Activated CD8-positive, alpha-beta memory T cell treated with anti-CD3 and anti-CD28 coated beads, Interleukin-2, amount 50 U/mL, for 4 hours (primary cell): Measurements from ENCODE around the gene UBASH3B.
"Not testable (repeated sequence)": the region's sequence is repeated elsewhere in the genome, so short reads cannot be mapped to it uniquely, and the experiment has no call there.

Experiments
- DNase-seq: peaks from one replicate; pipeline ENCODE4 v3.0.0-alpha.2; 2020

Gene UBASH3B

GRCh38 chr11:122711362-122711761 is 55.8 kb downstream of the UBASH3B start:
- no peak for DNase-seq

GRCh38 chr11:122711831-122712381 is 56.4 kb downstream of the UBASH3B start:
- no peak for DNase-seq

- DNase-seq: no peak
Observed at GRCh38 chr11:122714004-122714403, 58.5 kb downstream of the UBASH3B start.

DNA sequence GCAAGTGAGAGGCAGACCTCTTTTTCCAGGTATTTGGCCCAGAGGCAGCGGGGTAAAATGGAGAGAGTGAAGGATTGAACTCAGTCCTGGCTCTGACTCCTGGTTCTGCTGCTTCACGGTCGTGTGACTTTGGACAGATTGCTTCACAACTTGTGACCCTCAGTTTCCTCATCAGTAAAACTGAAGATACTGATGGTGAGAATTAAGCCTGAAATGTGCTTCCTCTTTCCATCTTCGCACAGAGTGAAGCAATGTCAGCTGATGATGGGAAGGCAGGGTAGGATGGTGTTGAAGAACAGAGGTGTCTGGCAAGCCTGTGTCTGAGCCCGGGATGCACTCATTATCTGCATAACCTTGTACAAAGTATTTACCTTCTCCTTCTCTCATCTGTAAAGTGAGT is 59.0 kb downstream of the UBASH3B start:
- no peak for DNase-seq

- no peak for DNase-seq
Observed at GRCh38 chr11:122715548-122716440, 60.3 kb downstream of the UBASH3B start.

DNA sequence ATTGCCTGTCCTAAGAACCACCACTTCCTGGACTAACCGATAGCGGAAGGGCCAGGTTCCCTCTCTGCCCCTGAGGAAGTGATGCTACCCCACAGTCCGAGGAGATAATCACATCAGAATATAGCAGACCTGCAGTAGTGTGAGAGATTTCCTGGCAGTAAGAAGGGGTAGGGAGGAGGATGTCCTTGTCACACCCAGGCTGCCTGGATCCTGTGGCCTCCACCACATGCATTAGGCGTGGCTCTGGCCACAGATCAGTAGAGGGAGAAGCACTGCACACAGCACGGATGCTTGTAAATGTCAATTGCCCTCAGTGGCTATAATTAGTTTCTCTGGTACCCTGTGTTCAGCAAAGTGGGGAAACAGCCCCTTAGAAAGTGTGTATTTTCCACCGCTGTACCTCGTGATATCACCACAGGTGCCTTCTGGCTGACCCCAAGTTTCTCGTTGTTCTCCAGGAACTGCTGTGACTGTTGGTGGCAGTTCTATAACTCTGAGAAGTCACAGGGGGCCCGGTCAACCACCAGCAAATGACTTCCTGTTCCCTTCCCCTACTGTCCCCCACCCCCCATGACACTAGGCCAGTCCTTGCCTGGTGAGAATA is 61.8 kb downstream of the UBASH3B start:
- peak; percentile 24 for DNase-seq

DNA sequence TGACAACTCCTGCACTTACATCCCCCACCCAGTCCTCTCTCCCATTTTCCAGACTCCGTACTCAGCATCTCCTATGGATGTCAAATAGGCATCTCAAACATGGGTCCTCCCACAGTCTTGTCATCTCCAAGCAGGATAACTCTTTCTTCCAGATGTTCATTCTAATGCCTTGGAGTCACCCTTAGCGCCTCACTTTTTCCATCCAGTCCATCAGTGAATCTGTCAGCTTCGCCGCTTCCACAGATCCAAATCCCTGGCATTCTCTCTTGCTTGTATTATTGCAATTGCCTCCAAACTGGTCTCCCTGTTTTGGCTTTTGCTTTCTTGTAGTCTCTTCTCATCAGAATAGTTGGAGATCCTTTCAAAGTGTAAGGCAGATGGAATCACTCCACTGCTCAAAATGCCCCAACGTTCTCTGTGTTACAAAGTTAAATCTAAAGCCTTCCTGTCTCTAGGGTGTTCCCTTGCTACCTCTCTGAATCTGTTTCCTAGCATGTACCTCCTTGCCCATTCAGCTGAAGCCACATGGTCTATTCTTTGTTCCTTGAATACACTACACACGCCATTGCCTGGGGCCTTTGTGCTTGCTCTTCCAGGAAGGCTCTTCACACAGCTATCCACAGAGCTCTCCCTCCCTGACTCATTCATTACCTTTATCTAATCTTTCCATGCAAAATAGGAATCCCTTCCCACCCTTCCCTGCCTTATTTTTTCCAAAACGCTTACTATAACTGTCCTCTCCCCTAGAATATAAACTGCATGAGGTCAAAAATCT is 64.8 kb downstream of the UBASH3B start:
- DNase-seq: no peak

GRCh38 chr11:122721201-122721963 is 65.9 kb downstream of the UBASH3B start:
- DNase-seq: no peak

DNA sequence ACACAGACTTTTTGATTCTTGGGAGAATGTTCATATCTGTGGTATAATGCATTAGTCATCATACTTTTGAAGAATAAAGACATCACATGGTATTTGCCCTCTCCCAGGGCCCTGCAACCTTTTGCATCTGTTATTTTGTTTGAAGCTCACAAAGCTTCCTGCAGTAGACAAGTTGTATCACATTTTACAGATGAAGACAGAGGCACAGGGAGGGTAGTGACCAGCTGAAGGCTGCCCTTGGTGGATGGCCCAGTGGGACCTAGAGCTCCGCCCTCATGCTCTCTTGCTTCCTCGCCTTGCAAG is 66.4 kb downstream of the UBASH3B start:
- DNase-seq: no peak

DNA sequence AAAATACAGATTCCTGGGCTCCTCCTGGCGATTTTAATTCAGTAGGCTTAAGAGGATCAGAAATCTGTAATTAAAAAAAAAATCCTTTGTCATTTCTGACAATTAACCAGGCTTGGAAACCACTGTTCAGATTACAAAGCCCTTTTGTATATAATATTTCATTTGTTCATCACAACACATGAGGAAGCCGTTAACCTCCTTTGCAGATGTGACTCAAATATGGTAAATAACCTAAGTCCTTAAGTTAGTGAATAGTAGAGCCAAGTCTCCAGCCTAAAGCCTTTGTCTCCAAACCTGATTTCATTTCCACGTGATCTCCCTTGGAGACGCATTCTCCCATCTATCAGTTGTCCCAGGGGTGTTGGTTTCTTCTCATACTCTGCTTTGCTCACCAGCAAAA is 67.6 kb downstream of the UBASH3B start:
- no peak for DNase-seq

DNA sequence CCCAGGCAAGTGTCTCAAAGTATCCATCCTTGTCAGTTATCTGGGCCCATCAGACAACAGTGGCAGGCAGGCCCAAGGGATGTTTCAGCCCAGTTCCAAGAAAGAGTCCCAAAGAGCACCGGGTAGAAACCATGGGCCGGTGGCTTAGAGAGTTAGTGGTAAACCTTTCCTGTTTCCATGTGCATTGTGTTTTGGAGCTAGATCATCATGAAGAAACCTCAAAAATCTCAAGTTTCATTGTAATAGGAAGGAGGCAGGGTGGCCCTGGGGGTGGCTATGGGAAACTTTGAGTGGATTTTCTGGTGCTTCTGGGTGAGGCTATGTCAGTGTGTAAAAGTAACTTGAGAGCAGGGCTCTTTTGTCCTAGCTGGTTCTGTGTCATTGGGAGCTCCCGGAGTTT is 68.1 kb downstream of the UBASH3B start:
- DNase-seq: no peak

DNA sequence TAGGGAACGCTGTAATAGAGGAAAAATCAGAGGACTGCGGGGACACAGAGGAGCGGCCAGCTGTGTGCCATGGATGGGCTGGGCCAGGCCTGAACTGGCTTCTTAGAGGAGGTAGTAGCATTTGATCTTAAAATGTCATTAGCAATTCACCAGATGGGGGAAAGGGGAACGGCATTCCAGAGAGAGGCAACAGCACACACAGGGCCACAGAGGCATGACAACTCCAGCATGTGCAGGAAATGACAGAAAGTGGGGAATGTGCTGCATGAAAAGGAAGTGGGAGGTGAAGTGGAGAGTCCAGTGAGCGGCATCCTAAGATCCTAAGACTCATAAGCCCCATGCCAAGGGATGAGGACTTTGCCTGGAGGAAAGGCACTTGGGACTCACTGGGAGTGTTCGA is 69.0 kb downstream of the UBASH3B start:
- no peak for DNase-seq

GRCh38 chr11:122726028-122726427 is 70.5 kb downstream of the UBASH3B start:
- DNase-seq: no peak

DNA sequence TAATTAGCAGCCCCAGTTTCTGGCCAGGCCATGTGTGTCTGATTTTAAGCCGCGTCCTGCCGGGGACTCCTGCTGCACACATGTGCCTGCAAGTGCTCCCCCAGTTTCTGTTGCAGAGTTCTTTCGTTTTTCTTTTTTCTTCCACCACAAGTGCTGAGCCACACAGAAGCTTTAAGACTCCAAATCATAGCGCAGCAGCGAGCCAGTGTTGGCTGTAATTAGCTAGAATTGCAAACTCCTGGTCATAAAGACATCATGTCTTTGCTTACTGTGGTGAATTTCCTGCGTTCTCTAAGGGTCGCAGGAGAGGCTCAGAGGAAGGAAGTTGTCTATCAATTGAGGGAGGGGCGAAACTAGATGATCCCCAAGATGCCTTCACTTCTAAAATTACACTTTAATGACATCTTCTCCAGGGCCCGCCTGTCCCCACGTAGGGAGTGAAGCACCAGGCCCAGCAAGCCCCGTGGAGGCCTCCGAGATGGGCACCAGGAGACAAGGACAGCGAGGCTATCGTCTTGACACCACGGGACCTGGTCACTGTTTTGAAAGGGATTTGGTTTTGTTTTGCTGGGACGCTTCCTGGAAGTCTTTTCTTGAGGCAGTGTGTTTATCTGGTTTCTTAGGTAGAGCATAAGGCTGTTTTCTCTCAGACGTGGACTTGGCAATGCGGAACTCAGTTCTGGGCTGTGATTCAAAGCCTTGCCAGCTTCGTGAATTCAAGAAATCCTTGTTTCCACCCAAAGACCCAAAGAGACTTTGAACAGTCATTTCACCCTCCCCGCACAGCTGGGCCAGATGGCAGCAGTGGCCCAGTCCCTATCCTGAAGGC is 71.8 kb downstream of the UBASH3B start:
- peak; percentile 36 for DNase-seq

DNA sequence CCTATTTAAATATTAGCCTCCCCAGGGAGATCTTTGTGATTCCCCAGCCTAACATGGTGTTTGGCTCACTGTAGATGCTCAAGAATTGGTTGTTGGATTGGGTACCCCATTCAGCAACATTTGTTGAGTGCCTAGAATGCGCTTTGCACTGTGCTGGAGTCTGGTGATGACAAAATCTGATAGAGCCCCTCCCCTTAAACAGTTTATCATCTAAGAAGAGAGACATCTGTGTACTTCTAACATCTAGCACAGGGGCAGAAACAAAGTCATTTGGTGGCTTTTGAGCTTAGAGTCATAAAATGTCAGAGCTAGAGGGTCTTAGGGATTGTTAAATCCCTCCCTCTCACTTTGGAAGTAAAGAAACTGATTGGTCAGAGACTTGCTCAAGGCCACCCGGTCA is 73.0 kb downstream of the UBASH3B start:
- DNase-seq: no peak

DNA sequence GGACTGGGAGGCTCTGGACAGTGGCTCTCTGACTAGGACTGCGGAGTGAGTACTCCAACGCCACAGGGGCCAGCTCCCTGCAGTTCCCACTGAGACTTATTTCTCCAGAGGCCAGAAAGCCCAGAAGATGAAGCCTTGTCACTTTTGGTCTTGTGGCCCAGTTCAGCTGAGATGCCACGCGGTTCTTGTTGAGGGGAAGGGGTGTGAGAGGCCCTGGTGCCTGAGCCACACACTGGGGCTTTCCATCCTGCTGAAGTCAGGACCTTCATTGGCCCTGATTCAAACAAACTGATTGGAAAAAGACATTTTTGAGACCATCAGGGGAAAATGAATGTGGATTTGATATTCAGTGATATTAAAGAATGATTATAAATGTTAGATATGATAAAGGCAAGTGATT is 73.6 kb downstream of the UBASH3B start:
- no peak for DNase-seq

GRCh38 chr11:122730694-122731093 is 75.2 kb downstream of the UBASH3B start:
- DNase-seq: not testable (repeated sequence)

DNA sequence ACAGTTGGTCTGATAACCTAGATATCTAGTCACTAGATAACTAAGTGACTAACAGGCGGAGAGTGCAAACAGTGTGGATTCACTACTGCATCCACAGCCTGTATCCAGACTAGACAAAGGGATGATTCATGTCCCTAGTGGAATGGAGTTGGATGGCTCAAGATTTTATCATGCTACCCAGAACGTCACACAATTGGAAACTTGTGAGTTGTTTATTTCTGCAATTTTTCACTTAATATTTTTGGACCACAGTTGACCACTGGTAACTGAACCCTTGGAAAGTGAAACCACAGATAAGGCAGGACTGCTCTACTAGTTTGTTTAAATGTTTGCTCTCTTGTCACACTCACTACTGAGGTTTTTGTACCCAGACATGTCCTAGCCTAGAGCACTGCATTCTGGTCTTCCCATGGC is 76.0 kb downstream of the UBASH3B start:
- no peak for DNase-seq

DNA sequence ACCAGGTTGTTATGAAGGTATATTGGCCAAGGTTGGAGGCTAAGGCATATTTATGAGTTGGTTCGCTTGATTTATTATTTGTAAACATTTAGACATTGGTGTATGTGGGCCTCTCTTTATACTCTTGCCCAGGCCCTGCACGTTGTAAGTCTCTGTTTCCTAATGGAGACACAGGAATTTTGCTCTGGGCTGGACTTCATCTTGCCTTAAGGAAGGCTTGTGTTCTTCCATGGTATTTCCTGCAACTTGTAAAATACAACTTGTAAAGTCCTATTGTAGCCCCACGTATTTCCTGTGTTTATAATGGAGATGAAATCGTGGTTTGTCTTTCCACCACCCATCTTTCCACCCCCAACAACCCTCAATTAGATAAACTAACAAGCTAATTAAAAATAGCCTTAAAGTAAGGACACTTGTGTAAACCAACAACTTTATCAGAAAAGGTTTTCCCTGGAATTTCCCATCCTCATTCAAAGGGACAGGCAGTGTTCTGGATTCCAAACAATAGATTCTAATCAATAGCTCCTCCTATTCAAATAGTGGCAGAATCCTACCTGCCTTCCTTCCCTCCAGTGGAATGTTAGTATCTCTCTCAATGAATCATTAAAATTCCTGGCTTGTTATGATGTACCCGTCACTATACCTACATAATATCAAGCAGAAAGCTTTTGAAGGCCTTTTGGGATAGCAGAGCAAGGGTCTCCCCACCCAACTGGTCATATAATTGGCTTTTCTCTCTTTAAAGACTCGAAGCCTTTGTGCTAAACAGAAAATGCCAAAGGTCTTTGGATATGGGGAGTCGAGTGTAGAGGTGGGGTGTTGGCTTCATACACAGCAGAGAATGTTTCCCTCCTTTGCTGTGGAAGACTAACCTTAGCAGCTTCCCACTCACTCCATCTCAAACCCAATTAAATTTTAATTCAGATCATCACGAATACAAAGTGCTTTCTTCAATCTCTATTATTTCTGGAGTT is 77.1 kb downstream of the UBASH3B start:
- no peak for DNase-seq

DNA sequence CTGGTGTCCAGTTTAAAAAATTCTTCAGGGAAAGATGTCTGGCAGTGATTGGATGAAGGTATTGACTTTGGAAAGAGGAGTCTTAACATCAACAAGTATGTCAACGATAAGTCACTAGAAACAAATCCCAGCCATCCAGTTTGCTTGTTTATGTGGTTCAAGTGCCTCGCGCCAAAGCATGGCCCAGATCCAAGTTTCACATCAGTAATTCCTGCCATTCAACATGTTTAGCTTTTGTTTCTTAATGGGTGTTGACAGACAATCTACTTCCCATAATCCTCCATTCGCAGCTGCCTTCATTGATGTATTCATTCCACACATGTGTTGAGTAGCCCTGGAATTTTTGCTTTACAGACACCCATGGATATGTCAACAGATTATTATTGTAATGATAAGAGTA is 77.8 kb downstream of the UBASH3B start:
- DNase-seq: no peak
